Stimulated activated naive B cell treated with anti-CD40 and anti-IgM and Interleukin-4, amounts not matched to agents 10 μg/mL and 1 μg/mL and 100 μg/mL, for 72 hours (primary cell): ENCODE results near the gene SLC35B2.

Experiments
- ATAC-seq, 2 donors: fragments of 150-1000 bp; cut with Tn5 transposase; replicated peaks; 2 replicates each; pipeline ENCODE4 v1.10.0; 2021; ENCODE audit warnings: moderate library complexity in 1 of 2
- DNase-seq: peaks from one replicate; pipeline ENCODE4 v3.0.0; 2021
- H3K27ac Mint-ChIP-seq: one replicate; pipeline ENCODE4 v1.8.0; 2022; ENCODE audit warnings: mild to moderate bottlenecking, mixed read lengths
- H3K27me3 Mint-ChIP-seq, 2 donors: one replicate each; pipeline ENCODE4 v1.8.0; 2022; ENCODE audit warnings: mixed read lengths in 2 of 2
- H3K36me3 Mint-ChIP-seq, 2 donors: one replicate each; pipeline ENCODE4 v1.8.0; 2022; ENCODE audit warnings: mixed read lengths in 2 of 2, mild to moderate bottlenecking in 1 of 2
- H3K4me1 Mint-ChIP-seq, 2 donors: one replicate each; pipeline ENCODE4 v1.8.0; 2022; ENCODE audit warnings: mixed read lengths in 2 of 2, mild to moderate bottlenecking in 1 of 2
- H3K4me3 Mint-ChIP-seq, 2 donors: one replicate each; pipeline ENCODE4 v1.8.0; 2022; ENCODE audit warnings: mild to moderate bottlenecking in 2 of 2, mixed read lengths in 2 of 2, moderate library complexity in 1 of 2
- H3K9me3 Mint-ChIP-seq, 2 donors: one replicate each; pipeline ENCODE4 v1.8.0; 2022; ENCODE audit warnings: mixed read lengths in 2 of 2, mild to moderate bottlenecking in 1 of 2

The SLC35B2 gene

GRCh38 chr6:44211284-44211683, 46.0 kb downstream of the SLC35B2 start:
- Mint-ChIP-seq H3K9me3 (no peaks in the 10 kb centered on the region), H3K27me3 (peaks cover 6 to 8% of the 10 kb centered on the region in 2 donors), H3K4me3 (no peak overlapping the region), H3K36me3 (no peaks in the 10 kb centered on the region), H3K4me1 (peaks cover 0 to 2% of the 10 kb centered on the region in 2 donors), H3K27ac (no peak overlapping the region)
- ATAC-seq = no peak
- DNase-seq = no peak

- Mint-ChIP-seq H3K4me3 (no peak overlapping the region), H3K36me3 (no peaks in the 10 kb centered on the region), H3K9me3 (no peaks in the 10 kb centered on the region), H3K4me1 (peaks cover 0 to 2% of the 10 kb centered on the region in 2 donors), H3K27ac (no peak overlapping the region), H3K27me3 (peaks cover 3 to 7% of the 10 kb centered on the region in 2 donors)
- no peak for DNase-seq
- ATAC-seq = no peak
These were observed 49.4 kb downstream of the SLC35B2 start for GRCh38 chr6:44207966-44208365.
